Measurements from ENCODE around the gene KCTD5. TPM values are rescaled to one million over a fixed set of nuclear protein-coding genes. Genes with fewer than 3 reads are reported as not detected.
"Not testable (repeated sequence)": the region's sequence is repeated elsewhere in the genome, so short reads cannot be mapped to it uniquely, and the experiment has no call there.

KCTD5 gene
- total RNA-seq, 3 donors from 2014 or later (not counting 1 experiment from before 2014, with no cell fraction given) = 34.2 to 37.9 (median 36.5) TPM

GRCh38 chr16:2653915-2654314 is 28.4 kb upstream of the KCTD5 start:
- DNase-seq; H3K4me1 Mint-ChIP-seq; H3K27ac Mint-ChIP-seq; H3K9me3 ChIP-seq (ENCODE audit: control insufficient read depth, insufficient read depth, low read length); ATAC-seq; H3K36me3 ChIP-seq (ENCODE audit: control insufficient read depth, insufficient read depth, low read length); H3K27me3 ChIP-seq (ENCODE audit: control insufficient read depth, insufficient read depth, low read length); intact Hi-C loops (cut with micrococcal nuclease); H3K27me3 Mint-ChIP-seq (ENCODE audit: low read depth in 2 of 2); H3K27ac ChIP-seq (ENCODE audit: low read length); H3K4me3 ChIP-seq (ENCODE audit: low read length); H3K4me3 Mint-ChIP-seq; H3K9me3 Mint-ChIP-seq; H3K4me1 ChIP-seq (ENCODE audit: control insufficient read depth, insufficient read depth, low read length); H3K36me3 Mint-ChIP-seq: not testable (repeated sequence)
- WGBS (ENCODE audit: insufficient coverage) = no CpG with 5 or more reads among the region's 13 CpGs

DNA sequence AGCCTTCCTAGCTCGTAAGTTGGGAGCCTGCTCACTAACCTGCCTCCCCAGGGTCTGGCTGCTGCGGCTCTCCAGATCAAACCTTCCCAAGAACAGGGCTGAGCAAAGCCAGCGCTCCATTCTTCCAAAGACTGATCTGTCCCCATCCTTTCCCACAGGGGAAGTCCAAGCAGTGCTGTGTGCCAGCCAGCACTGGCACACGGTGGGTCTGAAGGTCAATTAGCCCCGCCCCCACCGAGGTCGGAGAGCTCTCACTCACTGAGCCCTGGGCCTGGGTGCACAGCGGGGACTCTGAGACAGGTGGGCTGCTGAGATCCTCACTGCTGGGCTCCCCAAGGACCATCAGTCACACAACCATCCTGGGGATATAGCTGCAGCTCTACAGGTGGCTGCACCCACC is 27.4 kb upstream of the KCTD5 start:
- ATAC-seq; H3K4me1 Mint-ChIP-seq; intact Hi-C loops (cut with micrococcal nuclease); H3K27ac ChIP-seq (ENCODE audit: low read length); H3K36me3 Mint-ChIP-seq; H3K9me3 ChIP-seq (ENCODE audit: control insufficient read depth, insufficient read depth, low read length); H3K4me3 ChIP-seq (ENCODE audit: low read length); H3K27me3 ChIP-seq (ENCODE audit: control insufficient read depth, insufficient read depth, low read length); DNase-seq; H3K4me3 Mint-ChIP-seq; H3K9me3 Mint-ChIP-seq; H3K27me3 Mint-ChIP-seq (ENCODE audit: low read depth in 2 of 2); H3K27ac Mint-ChIP-seq; H3K36me3 ChIP-seq (ENCODE audit: control insufficient read depth, insufficient read depth, low read length); H3K4me1 ChIP-seq (ENCODE audit: control insufficient read depth, insufficient read depth, low read length): not testable (repeated sequence)
- WGBS (ENCODE audit: insufficient coverage) = no CpG with 5 or more reads among the region's 8 CpGs

DNA sequence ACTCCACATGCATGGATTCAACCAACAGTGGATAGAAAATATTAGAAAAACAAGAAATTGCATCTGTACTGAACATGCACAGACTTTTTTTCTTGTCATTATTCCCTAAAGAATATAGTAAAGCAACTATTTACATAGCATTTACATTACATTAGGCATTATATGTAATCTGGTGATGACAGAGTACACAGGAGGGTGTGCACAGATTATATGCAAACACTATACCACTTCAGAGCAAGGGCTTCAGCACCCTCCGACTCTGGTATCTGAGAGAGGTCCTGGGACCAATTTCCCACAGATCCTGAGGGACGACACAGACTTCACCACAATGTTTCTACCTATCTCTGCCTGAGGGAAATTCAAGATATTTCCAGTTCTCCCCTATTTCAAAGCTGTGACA is 25.3 kb upstream of the KCTD5 start:
- Histone ChIP-seq H3K27ac (ENCODE audit: low read length) (no peak overlapping the region), H3K27me3 (ENCODE audit: control insufficient read depth, insufficient read depth, low read length) (no peaks in the 10 kb centered on the region), H3K4me3 (ENCODE audit: low read length) (no peak overlapping the region), H3K36me3 (ENCODE audit: control insufficient read depth, insufficient read depth, low read length) (peaks cover under 1% of the 10 kb centered on the region), H3K4me1 (ENCODE audit: control insufficient read depth, insufficient read depth, low read length) (peaks cover 3% of the 10 kb centered on the region), H3K9me3 (ENCODE audit: control insufficient read depth, insufficient read depth, low read length) (no peaks in the 10 kb centered on the region)
- H3K4me3 Mint-ChIP-seq = no peak overlapping the region
- DNase-seq = no peak
- H3K36me3 Mint-ChIP-seq = no peaks in the 10 kb centered on the region
- TF ChIP-seq, protein P1, sequence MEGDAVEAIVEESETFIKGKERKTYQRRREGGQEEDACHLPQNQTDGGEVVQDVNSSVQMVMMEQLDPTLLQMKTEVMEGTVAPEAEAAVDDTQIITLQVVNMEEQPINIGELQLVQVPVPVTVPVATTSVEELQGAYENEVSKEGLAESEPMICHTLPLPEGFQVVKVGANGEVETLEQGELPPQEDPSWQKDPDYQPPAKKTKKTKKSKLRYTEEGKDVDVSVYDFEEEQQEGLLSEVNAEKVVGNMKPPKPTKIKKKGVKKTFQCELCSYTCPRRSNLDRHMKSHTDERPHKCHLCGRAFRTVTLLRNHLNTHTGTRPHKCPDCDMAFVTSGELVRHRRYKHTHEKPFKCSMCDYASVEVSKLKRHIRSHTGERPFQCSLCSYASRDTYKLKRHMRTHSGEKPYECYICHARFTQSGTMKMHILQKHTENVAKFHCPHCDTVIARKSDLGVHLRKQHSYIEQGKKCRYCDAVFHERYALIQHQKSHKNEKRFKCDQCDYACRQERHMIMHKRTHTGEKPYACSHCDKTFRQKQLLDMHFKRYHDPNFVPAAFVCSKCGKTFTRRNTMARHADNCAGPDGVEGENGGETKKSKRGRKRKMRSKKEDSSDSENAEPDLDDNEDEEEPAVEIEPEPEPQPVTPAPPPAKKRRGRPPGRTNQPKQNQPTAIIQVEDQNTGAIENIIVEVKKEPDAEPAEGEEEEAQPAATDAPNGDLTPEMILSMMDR (IDR thresholded peaks at IDR 0.05) = no peak
- no peaks in the 10 kb centered on the region for H3K27me3 Mint-ChIP-seq (ENCODE audit: low read depth in 2 of 2)
- intact Hi-C loops (cut with micrococcal nuclease) = no loop called here
- WGBS (ENCODE audit: insufficient coverage) = 68% methylated on average over 2 of the region's 2 CpGs
- no peak for ATAC-seq
- H3K4me1 Mint-ChIP-seq = peaks cover 11 to 13% of the 10 kb centered on the region in 2 donors
- H3K27ac Mint-ChIP-seq = no peak overlapping the region
- no peaks in the 10 kb centered on the region for H3K9me3 Mint-ChIP-seq

- H3K9me3 ChIP-seq (ENCODE audit: control insufficient read depth, insufficient read depth, low read length); H3K27me3 Mint-ChIP-seq (ENCODE audit: low read depth in 2 of 2); H3K27me3 ChIP-seq (ENCODE audit: control insufficient read depth, insufficient read depth, low read length); ATAC-seq; H3K27ac ChIP-seq (ENCODE audit: low read length); H3K4me3 Mint-ChIP-seq; H3K9me3 Mint-ChIP-seq; DNase-seq; H3K4me1 ChIP-seq (ENCODE audit: control insufficient read depth, insufficient read depth, low read length); intact Hi-C loops (cut with micrococcal nuclease); H3K27ac Mint-ChIP-seq; H3K36me3 Mint-ChIP-seq; H3K4me3 ChIP-seq (ENCODE audit: low read length); H3K36me3 ChIP-seq (ENCODE audit: control insufficient read depth, insufficient read depth, low read length): not testable (repeated sequence)
- WGBS (ENCODE audit: insufficient coverage) = no CpG with 5 or more reads among the region's 17 CpGs
- peaks cover 11 to 13% of the 10 kb centered on the region in 2 donors for H3K4me1 Mint-ChIP-seq
These were observed 24.5 kb upstream of the KCTD5 start for GRCh38 chr16:2657803-2658202.

GRCh38 chr16:2659560-2659959 is 22.8 kb upstream of the KCTD5 start:
- H3K27me3 ChIP-seq (ENCODE audit: control insufficient read depth, insufficient read depth, low read length); DNase-seq; H3K27ac ChIP-seq (ENCODE audit: low read length); H3K27me3 Mint-ChIP-seq (ENCODE audit: low read depth in 2 of 2); H3K9me3 Mint-ChIP-seq; H3K36me3 ChIP-seq (ENCODE audit: control insufficient read depth, insufficient read depth, low read length); H3K36me3 Mint-ChIP-seq; H3K4me3 ChIP-seq (ENCODE audit: low read length); ATAC-seq; H3K4me3 Mint-ChIP-seq; intact Hi-C loops (cut with micrococcal nuclease); H3K4me1 ChIP-seq (ENCODE audit: control insufficient read depth, insufficient read depth, low read length); H3K9me3 ChIP-seq (ENCODE audit: control insufficient read depth, insufficient read depth, low read length): not testable (repeated sequence)
- 51% methylated on average over 6 of the region's 8 CpGs for WGBS (ENCODE audit: insufficient coverage)
- peak overlapping the region; percentile 69 to 85 for H3K27ac Mint-ChIP-seq
- H3K4me1 Mint-ChIP-seq = peaks cover 11 to 25% of the 10 kb centered on the region in 2 donors

- H3K27me3 Mint-ChIP-seq (ENCODE audit: low read depth in 2 of 2); H3K36me3 ChIP-seq (ENCODE audit: control insufficient read depth, insufficient read depth, low read length); DNase-seq; ATAC-seq; H3K9me3 ChIP-seq (ENCODE audit: control insufficient read depth, insufficient read depth, low read length); H3K27ac ChIP-seq (ENCODE audit: low read length); H3K36me3 Mint-ChIP-seq; H3K9me3 Mint-ChIP-seq; H3K4me1 ChIP-seq (ENCODE audit: control insufficient read depth, insufficient read depth, low read length); H3K27me3 ChIP-seq (ENCODE audit: control insufficient read depth, insufficient read depth, low read length); H3K4me3 ChIP-seq (ENCODE audit: low read length): not testable (repeated sequence)
- 80% methylated on average over 10 of the region's 11 CpGs for WGBS (ENCODE audit: insufficient coverage)
- intact Hi-C loops (cut with micrococcal nuclease) = loop anchor here (10.0 kb wide), 1 partner anchor 655 kb away; the partner anchor contains the start of gene ZNF598
- H3K27ac Mint-ChIP-seq = peak overlapping the region; percentile 69 to 85
- peak overlapping the region; percentile 35 for H3K4me3 Mint-ChIP-seq
- H3K4me1 Mint-ChIP-seq = peaks cover 11 to 25% of the 10 kb centered on the region in 2 donors
These were observed 22.2 kb upstream of the KCTD5 start for GRCh38 chr16:2660014-2660662.

Data from natural killer cell (primary cell).